Testis (tissue), 3 donors: ENCODE measurements around the gene HGF. TPM values are rescaled to one million over a fixed set of nuclear protein-coding genes. Genes with fewer than 3 reads are reported as not detected.

Source experiments
- DNase-seq: peaks from one replicate; pipeline ENCODE4 v3.0.0-alpha.2; 2019
- H3K27ac ChIP-seq, 2 donors: fragments of 200-600 bp; sonication (generic); one replicate each; pipeline ENCODE4 v1.5.1; 2019
- H3K27me3 ChIP-seq: fragments of 200-600 bp; sonication (generic); one replicate; pipeline ENCODE4 v1.5.1; 2019
- H3K36me3 ChIP-seq: fragments of 200-600 bp; sonication (generic); one replicate; pipeline ENCODE4 v1.5.1; 2017; ENCODE audit warnings: low read depth; ENCODE audit errors: missing control alignments
- H3K4me1 ChIP-seq: fragments of 200-600 bp; sonication (generic); one replicate; pipeline ENCODE4 v1.5.1; 2019
- H3K4me3 ChIP-seq, 2 donors: fragments of 200-600 bp; sonication (generic); one replicate each; pipeline ENCODE4 v1.5.1; 2017 to 2019
- H3K9me3 ChIP-seq: fragments of 200-600 bp; sonication (generic); one replicate; pipeline ENCODE4 v1.5.1; 2017
- CTCF ChIP-seq, 3 experiments: fragments of 450-650 bp in 2 of 3; fragments of 200-600 bp in 1 of 3; sonication (generic) in 1 of 3; IDR thresholded peaks; one replicate each; pipeline ENCODE4 v1.5.1; 2016 to 2019; ENCODE audit warnings: antibody characterized with exemption in 3 of 3, mild to moderate bottlenecking in 2 of 3, moderate library complexity in 1 of 3
- POLR2A ChIP-seq: fragments of 450-650 bp; IDR thresholded peaks from one replicate; pipeline ENCODE4 v1.6.1; 2017; ENCODE audit warnings: antibody characterized with exemption, mild to moderate bottlenecking, moderate library complexity
- WGBS, 2 donors: methylation state at CpG; one replicate each; pipeline ENCODE4 v1.1.5; 2018; 5-methylcytosine and 5-hydroxymethylcytosine counted together
- intact Hi-C: fragments of 100-400 bp; cut with DNase I; formaldehyde crosslinking; loops from one replicate; pipeline ENCODE4 v1.15.1; 2023; ENCODE audit warnings: low total_unique reads
- polyA plus RNA-seq: library from polyadenylated mRNA; stranded (reverse); fragments of 350-450 nt; fragmentation: Illumina TruSeq; extraction: RNeasy Lipid Tissue Mini Kit (QIAGEN cat#74804); gene quantifications from one replicate; pipeline ENCODE4 v1.2.3, GENCODE V29; 2014; ENCODE audit warnings: low read depth, low replicate concordance; ENCODE audit not compliant: insufficient read depth
- total RNA-seq, 2 donors: library from RNA; depleted of rRNA; stranded (reverse); fragments of >200 nt; gene quantifications; one replicate each; pipeline ENCODE4 v1.2.3, GENCODE V29; 2016

The HGF gene
- total and polyA plus RNA-seq, 3 donors from 2014 or later: 3.1 to 5.0 (median 3.4) TPM

GRCh38 chr7:81754918-81755696, 14.7 kb downstream of the HGF start:
- H3K9me3 ChIP-seq: no peaks in the 10 kb centered on the region
- WGBS, 2 donors: 88 to 96% methylated on average over 2 of the region's 2 CpGs
- no peak overlapping the region for H3K4me3 ChIP-seq
- H3K27ac ChIP-seq: no peak overlapping the region
- TF ChIP-seq CTCF (IDR thresholded peaks at IDR 0.05): no peak
- TF ChIP-seq POLR2A: no peak
- intact Hi-C loops: no loop called here
- no peaks in the 10 kb centered on the region for H3K27me3 ChIP-seq
- DNase-seq: no peak
- no peaks in the 10 kb centered on the region for H3K4me1 ChIP-seq
- no peaks in the 10 kb centered on the region for H3K36me3 ChIP-seq

- Histone ChIP-seq H3K27me3 (no peaks in the 10 kb centered on the region), H3K27ac (no peak overlapping the region), H3K36me3 (no peaks in the 10 kb centered on the region), H3K4me3 (no peak overlapping the region), H3K9me3 (no peaks in the 10 kb centered on the region), H3K4me1 (no peaks in the 10 kb centered on the region)
- intact Hi-C loops: no loop called here
- DNase-seq: no peak
- TF ChIP-seq CTCF (IDR thresholded peaks at IDR 0.05) (no peak), POLR2A (no peak)
- WGBS, 2 donors: 95 to 98% methylated on average over 1 of the region's 1 CpG
Measured at GRCh38 chr7:81753392-81753791, 16.5 kb downstream of the HGF start.

GRCh38 chr7:81752318-81752714, 17.5 kb downstream of the HGF start:
- 77 to 82% methylated on average over 3 of the region's 3 CpGs for WGBS, 2 donors
- H3K4me1 ChIP-seq: no peaks in the 10 kb centered on the region
- H3K9me3 ChIP-seq: no peaks in the 10 kb centered on the region
- intact Hi-C loops: no loop called here
- no peak for TF ChIP-seq POLR2A
- TF ChIP-seq CTCF (IDR thresholded peaks at IDR 0.05): no peak
- H3K27me3 ChIP-seq: no peaks in the 10 kb centered on the region
- no peak overlapping the region for H3K4me3 ChIP-seq
- no peak for DNase-seq
- H3K36me3 ChIP-seq: no peaks in the 10 kb centered on the region
- H3K27ac ChIP-seq: no peak overlapping the region

- DNase-seq: no peak
- WGBS, 2 donors: 83 to 87% methylated on average over 9 of the region's 9 CpGs
- intact Hi-C loops: no loop called here
- TF ChIP-seq POLR2A (no peak), CTCF (IDR thresholded peaks at IDR 0.05) (no peak)
- H3K9me3 ChIP-seq: no peaks in the 10 kb centered on the region
- H3K36me3 ChIP-seq: no peaks in the 10 kb centered on the region
- no peak overlapping the region for H3K4me3 ChIP-seq
- H3K4me1 ChIP-seq: no peaks in the 10 kb centered on the region
- no peak overlapping the region for H3K27ac ChIP-seq
- no peaks in the 10 kb centered on the region for H3K27me3 ChIP-seq
Measured at GRCh38 chr7:81751619-81752317, 18.1 kb downstream of the HGF start.
